ENCODE data around the gene WDR1.
A peak's percentile ranks its signal among the peaks of the same experiment; 100 is the strongest.

WDR1 gene

GRCh38 chr4:10085386-10085785 lies 31.2 kb downstream of the WDR1 start:
- DNase-seq (ENCODE audit: low spot score), result no peak

- no peak for DNase-seq (ENCODE audit: low spot score)
Observed at GRCh38 chr4:10084651-10085358, 31.8 kb downstream of the WDR1 start.

DNA sequence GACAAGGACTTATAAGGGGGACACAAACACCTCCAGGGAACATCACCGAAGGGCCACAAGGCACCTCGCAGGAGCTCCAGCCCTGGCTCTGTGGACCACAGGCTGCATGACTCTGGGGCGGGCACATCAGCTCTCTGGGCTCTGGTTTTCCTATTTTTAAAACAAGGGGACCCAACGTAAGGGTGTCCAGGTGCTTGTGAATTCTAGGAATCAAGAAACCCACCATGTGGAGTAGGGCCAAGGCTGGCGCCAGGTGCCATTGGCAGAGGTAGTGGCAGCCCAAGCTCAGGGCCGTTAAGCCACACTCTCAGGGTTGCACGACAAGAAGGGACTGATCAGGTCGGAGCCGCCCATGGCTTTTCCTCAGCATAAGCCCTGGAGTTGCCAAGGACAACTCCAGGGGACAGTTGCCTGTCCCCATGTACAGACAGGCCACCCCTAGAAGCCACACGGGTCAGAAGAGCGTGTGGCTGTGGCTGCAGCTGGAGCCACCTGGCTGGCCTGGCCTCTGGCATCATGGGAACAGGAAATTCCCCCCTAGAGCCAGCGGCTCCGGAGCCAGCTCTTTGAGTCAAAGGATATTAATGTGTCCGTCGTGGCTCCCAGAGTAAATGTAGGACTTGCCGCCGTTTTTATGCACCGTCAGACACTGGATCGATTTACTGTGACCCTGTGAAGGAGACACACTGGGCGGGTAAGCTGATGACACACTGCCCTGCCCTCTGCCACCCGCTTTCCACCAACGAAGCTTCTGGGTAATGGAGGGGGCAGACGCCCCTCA lies 32.5 kb downstream of the WDR1 start:
- DNase-seq (ENCODE audit: low spot score), result no peak

DNA sequence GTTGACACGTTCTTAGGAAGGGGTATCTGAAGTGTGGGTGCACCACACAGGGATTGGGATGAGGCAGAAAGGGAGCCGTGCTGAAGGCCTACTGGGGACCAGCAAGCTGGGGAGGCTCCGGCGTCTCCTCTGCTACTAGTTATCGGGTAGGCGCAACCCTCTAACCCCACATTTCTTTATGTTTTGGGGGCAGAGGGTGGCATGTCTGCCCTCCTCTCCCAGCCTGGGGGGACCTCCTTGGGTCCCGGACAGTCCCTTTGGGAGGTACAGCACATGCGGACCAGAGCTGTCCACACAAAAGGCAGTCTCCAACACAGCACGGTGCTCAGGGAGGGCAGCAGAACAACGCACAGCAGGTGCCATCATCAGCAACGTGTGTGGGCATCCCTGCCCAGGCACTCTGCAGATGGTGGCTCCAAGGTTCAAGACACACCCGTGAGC lies 33.2 kb downstream of the WDR1 start:
- DNase-seq (ENCODE audit: low spot score), result no peak

DNA sequence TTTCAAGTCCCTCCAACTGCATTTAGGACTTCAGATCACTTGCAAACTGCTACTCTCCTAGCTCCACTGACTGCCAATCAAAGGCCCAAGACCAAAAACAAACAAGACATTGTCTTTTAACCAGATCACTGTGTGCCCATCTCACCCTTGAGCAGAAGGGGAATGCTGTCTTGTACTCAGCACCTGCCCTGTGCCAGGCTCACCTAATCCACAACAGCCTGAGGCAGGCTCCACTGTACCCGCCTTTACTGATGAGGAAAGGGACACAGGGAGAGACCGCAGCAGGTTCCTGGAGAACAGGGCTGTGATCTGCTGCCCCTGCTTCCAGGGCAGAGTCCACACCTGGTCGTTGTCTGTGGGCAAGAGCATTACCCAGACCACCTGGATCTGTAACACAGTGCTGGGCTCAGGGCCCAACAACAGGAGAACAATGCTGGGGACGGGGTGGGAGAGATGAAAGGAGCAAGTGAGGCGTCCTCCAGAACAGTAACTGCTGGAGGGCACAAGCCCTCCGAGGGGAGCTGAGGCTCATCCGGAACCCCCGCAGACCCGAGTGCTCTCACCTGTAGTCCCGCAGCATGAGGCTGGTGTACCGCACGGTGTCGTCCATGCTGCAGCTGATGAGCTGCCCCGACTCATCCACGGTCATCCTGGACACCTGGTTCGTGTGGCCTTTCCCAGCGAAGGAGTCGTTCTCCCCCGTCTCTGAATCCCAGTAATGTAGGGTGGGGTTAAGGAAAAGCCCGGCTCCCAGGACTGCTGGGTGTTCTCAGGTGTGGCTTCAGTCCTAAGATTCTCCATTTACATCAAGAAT lies 33.9 kb downstream of the WDR1 start:
- DNase-seq (ENCODE audit: low spot score), result no peak

- no peak for DNase-seq (ENCODE audit: low spot score)
Observed at GRCh38 chr4:10082047-10082446, 34.6 kb downstream of the WDR1 start.

DNA sequence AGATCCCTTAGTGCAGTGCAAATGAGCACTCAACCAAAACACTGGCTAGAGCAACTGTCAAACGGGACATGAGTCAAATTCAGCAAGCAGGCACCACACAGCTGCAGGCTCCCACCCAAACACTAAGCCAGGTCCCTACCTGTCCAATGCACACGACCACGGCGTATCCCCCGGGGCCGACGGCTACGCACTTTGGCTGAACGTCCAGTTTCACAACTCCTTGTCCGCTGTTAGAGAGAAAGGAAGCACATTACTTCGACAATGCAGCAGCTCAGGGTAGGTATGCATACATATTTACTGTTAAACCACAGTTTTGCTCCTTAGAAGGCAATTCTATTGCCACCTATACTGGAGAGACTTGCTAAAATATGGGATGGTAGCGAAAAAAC lies 35.4 kb downstream of the WDR1 start:
- DNase-seq (ENCODE audit: low spot score), result no peak

GRCh38 chr4:10080589-10081217 lies 35.9 kb downstream of the WDR1 start:
- no peak for DNase-seq (ENCODE audit: low spot score)

DNA sequence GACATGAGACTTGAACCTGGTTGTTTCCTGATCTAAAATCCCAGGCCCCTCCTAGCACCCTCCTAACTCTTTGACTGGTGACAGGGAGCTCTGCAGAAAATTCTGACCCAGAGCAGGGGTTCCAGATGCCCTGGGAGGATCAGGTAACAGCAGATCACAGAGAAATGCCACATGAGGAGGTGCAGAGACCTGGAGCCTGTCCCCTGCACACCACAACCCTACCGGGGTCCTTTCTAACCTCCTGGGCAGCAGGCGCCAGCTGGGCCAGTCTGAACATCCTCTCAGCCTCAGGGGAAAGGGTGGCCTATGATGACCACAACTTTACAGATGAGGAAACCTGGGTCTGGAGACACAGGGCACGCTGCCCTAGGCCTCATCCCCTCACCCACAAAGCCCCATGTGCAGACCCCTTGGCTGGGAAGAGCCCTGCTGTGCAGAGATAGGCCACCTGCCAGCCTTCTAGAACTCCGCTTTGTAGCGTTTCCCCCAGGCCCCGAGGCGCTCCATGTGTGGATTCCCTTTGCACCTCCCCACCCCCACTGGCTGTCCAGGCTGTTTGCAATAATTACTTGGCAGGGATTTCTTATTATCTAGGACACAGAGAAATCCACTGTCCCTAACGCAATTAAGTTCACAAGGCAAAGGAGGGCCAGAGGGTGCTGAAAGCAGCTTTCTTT lies 36.5 kb downstream of the WDR1 start:
- DNase-seq (ENCODE audit: low spot score), result no peak

GRCh38 chr4:10079256-10079655 lies 37.3 kb downstream of the WDR1 start:
- no peak for DNase-seq (ENCODE audit: low spot score)

GRCh38 chr4:10078481-10079233 lies 37.9 kb downstream of the WDR1 start:
- DNase-seq (ENCODE audit: low spot score), result no peak

- DNase-seq (ENCODE audit: low spot score), result no peak
Observed at GRCh38 chr4:10077483-10078335, 38.9 kb downstream of the WDR1 start.

- no peak for DNase-seq (ENCODE audit: low spot score)
Observed at GRCh38 chr4:10077076-10077475, 39.5 kb downstream of the WDR1 start.

DNA sequence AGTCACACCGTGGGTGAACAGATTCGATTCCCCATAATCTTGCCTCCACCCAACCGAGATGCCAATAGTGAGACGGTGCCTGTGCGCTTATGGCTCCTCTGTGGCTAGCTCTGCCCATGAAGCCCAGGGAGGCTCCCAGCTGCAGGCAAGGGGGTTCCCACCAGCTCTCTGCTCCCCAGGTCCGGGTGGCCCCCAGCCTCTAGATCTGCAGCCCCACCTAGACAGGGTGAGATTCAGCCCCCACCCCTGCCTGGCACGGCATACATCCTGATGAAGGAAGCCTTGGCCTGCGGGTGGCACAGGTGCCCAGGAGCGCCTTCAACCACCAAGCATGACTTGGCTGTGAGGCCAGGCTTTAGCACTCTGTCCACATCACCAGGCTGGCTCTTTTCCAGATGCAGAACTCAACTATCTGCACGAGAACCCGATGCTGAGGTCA lies 40.6 kb downstream of the WDR1 start:
- DNase-seq (ENCODE audit: low spot score), result no peak

DNA sequence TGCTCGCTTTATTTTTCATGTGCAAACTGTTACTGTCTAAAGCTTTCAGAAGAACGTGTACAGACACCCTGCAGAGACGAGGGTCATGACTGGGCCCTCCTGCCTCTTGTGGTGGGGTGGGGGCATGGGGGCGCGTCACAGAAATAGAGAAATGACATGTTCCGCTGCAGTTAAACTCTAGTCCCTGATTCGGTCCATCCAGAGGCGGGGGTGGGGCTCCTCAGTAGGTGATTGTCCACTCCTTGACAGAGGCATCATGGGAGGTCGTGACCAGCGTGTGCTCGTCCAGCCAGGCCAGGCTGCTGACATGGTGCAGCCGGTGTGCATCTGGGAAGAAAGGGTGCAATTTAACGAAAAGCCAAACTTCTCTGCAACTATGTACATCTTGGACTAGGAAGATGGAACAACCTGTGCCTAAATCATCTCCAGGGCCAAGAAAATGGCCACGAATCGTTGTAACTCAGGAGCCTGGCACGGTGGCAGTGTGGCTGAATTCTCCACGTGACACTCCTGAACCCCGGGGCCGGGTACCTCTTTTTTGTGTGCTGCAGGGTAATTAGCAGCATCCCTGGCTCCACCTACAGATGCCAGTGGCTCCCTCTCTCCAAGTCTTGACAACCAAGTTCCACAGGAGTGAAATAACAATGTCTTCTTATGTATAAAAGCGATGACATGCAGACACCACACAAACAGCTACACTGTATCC lies 41.3 kb downstream of the WDR1 start:
- DNase-seq (ENCODE audit: low spot score), result no peak

DNA sequence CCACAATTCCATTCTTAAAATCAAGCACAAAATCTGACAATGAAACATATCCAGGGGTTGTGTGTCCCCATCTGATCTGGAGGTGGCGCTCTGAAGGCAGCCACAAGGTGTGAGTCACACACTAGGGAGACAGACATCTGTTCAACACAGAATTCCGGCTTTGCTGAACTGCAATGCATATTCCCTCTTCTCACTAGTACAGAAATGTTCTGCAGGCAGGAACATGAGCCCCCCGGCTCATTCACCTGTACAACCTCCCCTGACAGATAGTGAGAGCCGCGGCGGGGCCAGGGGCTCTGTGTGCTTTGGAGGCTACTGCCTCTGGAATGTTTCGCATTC lies 41.9 kb downstream of the WDR1 start:
- DNase-seq (ENCODE audit: low spot score), result peak; percentile 83

GRCh38 chr4:10074076-10074766 lies 42.4 kb downstream of the WDR1 start:
- DNase-seq (ENCODE audit: low spot score), result no peak

DNA sequence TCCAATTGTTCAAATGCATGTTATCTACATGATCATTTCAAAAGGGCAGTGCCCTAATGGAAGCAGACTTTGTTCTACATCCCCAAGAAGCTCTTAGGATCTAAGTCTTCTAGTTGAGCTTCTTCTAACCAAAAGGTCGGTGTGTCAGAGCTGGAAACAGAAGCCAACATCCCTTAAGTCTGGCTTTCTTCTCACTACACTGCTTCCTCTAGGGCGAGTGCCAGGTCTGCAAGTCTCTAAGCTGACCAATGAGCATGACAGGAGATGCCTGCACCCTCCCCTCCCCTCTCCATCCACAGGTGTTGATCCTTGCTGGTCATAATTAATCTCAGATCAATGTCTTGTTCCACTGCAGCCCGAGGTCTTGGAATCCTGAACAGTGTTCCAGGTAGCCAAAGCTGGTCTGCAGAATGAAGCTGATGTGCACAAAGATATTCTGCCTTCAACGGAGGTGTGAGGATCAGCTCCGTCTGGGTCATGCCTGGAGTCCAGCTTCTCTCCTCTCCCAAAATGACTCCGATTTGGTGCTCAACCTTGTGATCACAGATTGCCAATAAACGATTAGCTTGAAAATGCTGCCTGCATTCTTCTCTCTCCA lies 44.1 kb downstream of the WDR1 start:
- DNase-seq (ENCODE audit: low spot score), result no peak
